GM12878 (cell line): Measurements from ENCODE around the gene C1orf35. TPM values are rescaled to one million over a fixed set of nuclear protein-coding genes. Genes with fewer than 3 reads are reported as not detected.
A peak's percentile ranks its signal among the peaks of the same experiment; 100 is the strongest.

ENCODE experiments used
- BHLHE40 ChIP-seq, 2 experiments: fragments of 450-650 bp in 1 of 2; IDR thresholded peaks; 2 replicates each; pipeline ENCODE4 v1.6.1; 2011 to 2017; ENCODE audit warnings: low read depth in 2 of 2, borderline replicate concordance in 1 of 2, improper control_type of control experiment in 1 of 2, low read length in 1 of 2, mild to moderate bottlenecking in 1 of 2
- DPF2 ChIP-seq: fragments of 450-650 bp; IDR thresholded peaks from 2 replicates; pipeline ENCODE4 v1.6.1; 2017; ENCODE audit warnings: mild to moderate bottlenecking
- ETV6 ChIP-seq, 2 experiments: fragments of 450-650 bp in 1 of 2; IDR thresholded peaks in 1 of 2; conservative IDR thresholded peaks in 1 of 2; 2 replicates each; pipeline ENCODE4 v1.6.1; 2014; ENCODE audit warnings: antibody characterized with exemption in 1 of 2, borderline replicate concordance in 1 of 2, low read depth in 1 of 2, mild to moderate bottlenecking in 1 of 2, moderate library complexity in 1 of 2
- EZH2 ChIP-seq: IDR thresholded peaks from 2 replicates; pipeline ENCODE4 v1.6.1; 2012; ENCODE audit warnings: low read depth, mild to moderate bottlenecking, control low read depth, inconsistent platforms, low read length, borderline replicate concordance; ENCODE audit not compliant: control insufficient read depth
- FOXK2 ChIP-seq: fragments of 450-650 bp; IDR thresholded peaks from 2 replicates; pipeline ENCODE4 v1.6.1; 2017; ENCODE audit warnings: mild to moderate bottlenecking, moderate library complexity
- MTA2 ChIP-seq: fragments of 450-650 bp; IDR thresholded peaks from 2 replicates; pipeline ENCODE4 v1.6.1; 2016; ENCODE audit warnings: low read depth, mild to moderate bottlenecking, moderate library complexity
- NFXL1 ChIP-seq: fragments of 450-650 bp; IDR thresholded peaks from 2 replicates; pipeline ENCODE4 v1.6.1; 2017; ENCODE audit warnings: antibody characterized with exemption, mild to moderate bottlenecking, borderline replicate concordance
- NFYA ChIP-seq: IDR thresholded peaks from 2 replicates; pipeline ENCODE4 v1.6.1; 2011; ENCODE audit warnings: low read depth, mild to moderate bottlenecking, low read length, improper control_type of control experiment, borderline replicate concordance
- PAX5 ChIP-seq: IDR thresholded peaks from 2 replicates; pipeline ENCODE4 v1.6.1; 2011; ENCODE audit warnings: low read depth, low read length, borderline replicate concordance
- PKNOX1 ChIP-seq: fragments of 450-650 bp; IDR thresholded peaks from 2 replicates; pipeline ENCODE4 v1.6.1; 2016; ENCODE audit warnings: mild to moderate bottlenecking
- RAD21 ChIP-seq: IDR thresholded peaks from 2 replicates; pipeline ENCODE4 v1.6.1; 2011; ENCODE audit warnings: mild to moderate bottlenecking, low read depth, low read length, moderate library complexity; ENCODE audit not compliant: insufficient read depth
- RAD51 ChIP-seq: fragments of 450-650 bp; IDR thresholded peaks from 2 replicates; pipeline ENCODE4 v1.6.1; 2016; ENCODE audit warnings: moderate library complexity, mild to moderate bottlenecking, inconsistent platforms
- REST ChIP-seq: IDR thresholded peaks from 2 replicates; pipeline ENCODE4 v1.6.1; 2012; ENCODE audit warnings: mild to moderate bottlenecking, low read depth, low read length
- SRF ChIP-seq, 2 experiments: IDR thresholded peaks; 2 replicates each; pipeline ENCODE4 v1.6.1; 2011; ENCODE audit warnings: low read depth in 2 of 2, low read length in 2 of 2, mild to moderate bottlenecking in 1 of 2, moderate library complexity in 1 of 2
- STAT1 ChIP-seq: fragments of 450-650 bp; conservative IDR thresholded peaks from 2 replicates; pipeline ENCODE4 v1.6.1; 2014; ENCODE audit warnings: antibody characterized with exemption, mild to moderate bottlenecking
- SUZ12 ChIP-seq: fragments of 200-600 bp; sonication (generic); IDR thresholded peaks from one replicate; pipeline ENCODE4 v1.6.1; 2018; ENCODE audit warnings: antibody characterized with exemption, mild to moderate bottlenecking; ENCODE audit not compliant: unreplicated experiment
- WRNIP1 ChIP-seq: IDR thresholded peaks from 2 replicates; pipeline ENCODE4 v1.6.1; 2011; ENCODE audit warnings: low read depth, low read length, improper control_type of control experiment, borderline replicate concordance
- YY1 ChIP-seq: IDR thresholded peaks from 2 replicates; pipeline ENCODE4 v1.6.1; 2011; ENCODE audit warnings: low read depth, mild to moderate bottlenecking, low read length
- ZBTB40 ChIP-seq: fragments of 450-650 bp; IDR thresholded peaks from 2 replicates; pipeline ENCODE4 v1.6.1; 2016; ENCODE audit warnings: mild to moderate bottlenecking, moderate library complexity, borderline replicate concordance
- ZNF24 ChIP-seq: fragments of 450-650 bp; IDR thresholded peaks from 2 replicates; pipeline ENCODE4 v1.6.1; 2017; ENCODE audit warnings: antibody characterized with exemption, mild to moderate bottlenecking
- ZZZ3 ChIP-seq: IDR thresholded peaks from 2 replicates; pipeline ENCODE4 v1.6.1; 2011; ENCODE audit warnings: low read depth; ENCODE audit not compliant: control insufficient read depth, insufficient read length
- polyA plus RNA-seq, 11 experiments: library from polyadenylated mRNA; depleted of rRNA in 4 of 11; unstranded in 6 of 11; stranded (reverse) in 5 of 11; fragments of >200 nt; fragmentation: Nextera tagmentation in 4 of 11; fragmentation: Illumina TruSeq in 1 of 11; extraction: Ambion mirVana in 4 of 11; extraction: Trizol in 1 of 11; gene quantifications; 1 replicate in 1 of 11; 2 replicates in 10 of 11; pipeline versions ENCODE4 v1.2.1 to v1.2.3, GENCODE V29; 2011 to 2016; ENCODE audit warnings: inconsistent platforms in 2 of 11, missing spikeins in 2 of 11, low read depth in 1 of 11
- total RNA-seq, 4 experiments: library from RNA; depleted of rRNA in 3 of 4; stranded (reverse); fragments of >200 nt in 3 of 4; fragmentation: Illumina TruSeq in 1 of 4; extraction: Trizol in 1 of 4; gene quantifications; 2 replicates each; pipeline versions ENCODE4 v1.2.1 to v1.2.3, GENCODE V29; 2013 to 2021

C1orf35 gene
- total and polyA plus RNA-seq, 10 of the 15 experiments (the other 5 are each of a cell fraction or from before 2014, with no cell fraction given): 2.5 to 27.0 (median 10.6) TPM

GRCh38 chr1:228139931-228140723 lies 37.0 kb upstream of the C1orf35 start, which contains the start of gene GUK1 (continued):
- TF ChIP-seq ZBTB40 (no peak), PKNOX1 (peak; percentile 98), DPF2 (peak; percentile 79; the same call in 1 of the 2 replicates), STAT1 (peak; percentile 80; the same call in 1 of the 2 replicates), NFYA (no peak), YY1 (0 out of 2 replicates have a peak, but pooled peaks have one; percentile 9), RAD51 (no peak), RAD21 (no peak), NFXL1 (no peak), FOXK2 (no peak), WRNIP1 (no peak), ETV6 (conservative IDR thresholded peaks at IDR 0.05 in 1 of 2, IDR thresholded peaks at IDR 0.05 in 1 of 2; ENCODE audit: borderline replicate concordance in 1 of 2, low read depth in 1 of 2) (no peak), MTA2 (no peak), ZZZ3 (no peak), PAX5 (0 out of 2 replicates have a peak, but pooled peaks have one; percentile 6), ZNF24 (no peak), SRF (IDR thresholded peaks at IDR 0.05; ENCODE audit: low read depth in 2 of 2, low read length in 2 of 2) (peak; percentile 26 to 64; a peak in 1 of 4 replicates), EZH2 (no peak), SUZ12 (no peak), BHLHE40 (IDR thresholded peaks at IDR 0.05; ENCODE audit: borderline replicate concordance in 1 of 2, low read depth in 2 of 2, low read length in 1 of 2) (peak; percentile 59 to 71; a peak in 3 of 4 replicates), REST (0 out of 2 replicates have a peak, but pooled peaks have one; percentile 11)
